HG03558 (cell line): ENCODE results near the gene PTGER1.

ENCODE experiments used
- ATAC-seq: cut with Tn5 transposase; IDR thresholded peaks from one replicate; pipeline ENCODE4 v1.9.1; 2021; ENCODE audit warnings: moderate number of reproducible peaks; ENCODE audit not compliant: unreplicated experiment; ENCODE audit errors: extremely low read depth

PTGER1 gene

DNA sequence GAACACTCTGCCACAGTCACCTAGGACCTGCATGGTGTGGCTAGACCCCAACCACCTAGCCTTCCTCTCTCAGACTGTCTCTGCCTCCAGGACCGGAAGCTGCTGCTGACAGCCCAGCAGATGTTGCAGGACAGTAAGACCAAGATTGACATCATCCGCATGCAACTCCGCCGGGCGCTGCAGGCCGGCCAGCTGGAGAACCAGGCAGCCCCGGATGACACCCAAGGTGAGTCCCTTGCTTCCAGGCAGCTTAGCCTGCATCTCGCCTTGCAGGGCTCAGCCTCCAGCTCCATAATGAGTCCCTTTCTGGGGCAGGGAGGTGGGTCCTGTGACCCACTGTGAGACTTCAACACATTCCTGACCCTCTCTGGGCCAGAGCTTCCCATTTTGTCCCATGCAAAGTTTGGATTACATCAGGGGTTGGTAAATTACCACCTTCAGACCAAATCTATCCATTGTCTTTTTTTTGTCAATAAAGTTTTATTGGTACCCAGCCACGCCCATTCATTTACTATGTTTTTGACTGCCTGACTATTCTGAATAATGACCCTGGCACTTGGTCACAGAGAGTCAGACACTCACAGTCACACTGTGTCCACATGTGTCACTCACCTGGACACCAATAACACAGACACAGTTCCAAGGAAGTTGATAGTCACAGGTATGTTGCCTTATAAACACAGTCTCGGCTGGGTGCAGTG lies 28.7 kb downstream of the PTGER1 start:
- ATAC-seq = no peak

DNA sequence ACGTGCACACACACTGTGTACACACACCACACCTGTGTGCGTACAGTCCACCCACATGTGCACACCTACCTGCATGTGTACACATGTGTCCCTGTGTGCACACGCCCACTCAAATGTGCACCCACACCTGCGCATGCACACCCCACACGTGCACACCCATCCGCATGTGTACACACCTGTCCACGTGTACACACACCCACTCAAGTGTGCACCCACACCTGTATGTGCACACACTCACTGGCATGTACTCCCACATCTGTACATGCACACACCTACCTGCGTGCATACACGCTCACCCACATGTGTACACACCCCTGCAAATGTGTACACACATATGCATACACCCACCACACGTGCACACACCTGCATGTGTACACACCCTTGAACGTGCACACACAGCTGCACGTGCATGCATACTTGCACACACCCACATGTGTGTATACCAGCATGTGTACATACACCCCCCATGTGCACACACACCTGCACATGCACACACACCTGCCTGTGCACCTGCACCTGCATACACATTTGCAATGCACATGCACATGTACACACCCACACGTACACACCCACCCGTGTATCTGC lies 31.4 kb downstream of the PTGER1 start:
- ATAC-seq = no peak

DNA sequence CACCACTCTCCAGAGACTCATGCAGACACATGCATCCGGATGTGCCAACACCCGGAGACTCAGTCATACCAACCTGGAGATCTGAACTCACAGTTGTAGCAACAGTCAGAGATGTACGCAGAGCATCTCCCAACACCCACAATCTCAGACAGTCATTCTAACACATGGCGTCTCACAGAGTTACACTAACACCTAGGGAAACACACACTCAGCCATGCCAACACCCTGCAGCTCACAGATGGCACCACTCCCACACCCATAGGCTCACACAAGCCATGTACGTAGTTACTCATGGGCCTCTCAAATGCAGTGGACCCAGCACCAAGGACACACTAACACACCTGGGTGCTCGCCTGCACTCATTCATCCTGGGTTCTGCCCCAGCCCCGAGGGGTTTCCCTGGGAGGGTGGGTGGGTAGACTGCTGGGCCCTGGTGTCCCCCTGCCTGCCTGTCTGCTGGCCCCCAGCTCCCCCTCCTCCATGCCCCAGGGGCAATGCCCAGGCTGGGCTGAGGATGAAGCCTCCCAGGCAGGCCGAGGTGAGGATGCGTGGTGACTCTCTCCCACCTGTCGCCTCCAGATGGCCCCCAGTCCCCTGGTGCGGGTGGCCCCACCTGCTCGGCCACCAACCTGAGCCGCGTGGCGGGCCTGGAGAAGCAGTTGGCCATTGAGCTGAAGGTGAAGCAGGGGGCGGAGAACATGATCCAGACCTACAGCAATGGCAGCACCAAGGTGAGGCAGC lies 32.1 kb downstream of the PTGER1 start:
- ATAC-seq = no peak

GRCh38 chr19:14441041-14441938 lies 33.9 kb downstream of the PTGER1 start:
- no peak for ATAC-seq

DNA sequence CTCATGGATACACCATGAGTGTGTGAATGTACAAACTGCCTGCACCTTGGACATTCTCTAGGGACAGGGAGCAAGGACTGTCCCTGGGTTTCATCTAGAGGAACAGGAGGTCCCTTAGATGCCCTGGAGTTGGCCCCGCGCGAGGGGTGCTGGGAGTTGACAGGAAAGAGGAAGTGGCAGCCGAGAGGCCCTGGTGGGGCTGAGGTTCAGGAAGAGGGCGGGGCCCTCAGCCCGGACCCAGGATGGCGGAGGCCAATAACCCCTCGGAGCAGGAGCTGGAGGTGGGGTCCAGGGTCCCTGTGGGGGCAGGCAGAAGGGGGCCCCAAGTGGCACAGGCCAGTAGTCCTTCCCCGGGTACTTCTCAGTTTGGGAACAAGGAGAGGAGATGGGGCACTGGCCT lies 35.1 kb downstream of the PTGER1 start:
- no peak for ATAC-seq

DNA sequence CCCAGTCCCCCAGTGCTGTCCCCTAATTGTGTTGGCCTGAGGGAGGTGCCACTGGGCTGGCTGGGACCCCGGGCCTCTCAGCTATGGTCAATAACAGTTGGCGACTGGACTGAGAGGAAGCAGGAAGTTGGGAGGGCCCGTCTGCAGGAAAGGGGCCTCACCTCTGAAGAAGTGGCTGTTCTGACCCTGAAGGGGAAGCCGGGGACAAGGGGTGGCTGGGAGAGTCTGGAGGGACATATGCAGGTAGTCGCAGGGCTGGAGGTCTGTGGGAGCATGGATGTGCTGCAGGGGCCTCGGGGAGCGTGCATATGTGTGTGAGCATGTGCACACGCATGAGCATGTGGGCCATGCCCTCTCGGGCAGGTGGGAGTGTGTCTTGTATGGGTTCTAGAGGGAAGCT lies 36.1 kb downstream of the PTGER1 start:
- ATAC-seq = no peak

DNA sequence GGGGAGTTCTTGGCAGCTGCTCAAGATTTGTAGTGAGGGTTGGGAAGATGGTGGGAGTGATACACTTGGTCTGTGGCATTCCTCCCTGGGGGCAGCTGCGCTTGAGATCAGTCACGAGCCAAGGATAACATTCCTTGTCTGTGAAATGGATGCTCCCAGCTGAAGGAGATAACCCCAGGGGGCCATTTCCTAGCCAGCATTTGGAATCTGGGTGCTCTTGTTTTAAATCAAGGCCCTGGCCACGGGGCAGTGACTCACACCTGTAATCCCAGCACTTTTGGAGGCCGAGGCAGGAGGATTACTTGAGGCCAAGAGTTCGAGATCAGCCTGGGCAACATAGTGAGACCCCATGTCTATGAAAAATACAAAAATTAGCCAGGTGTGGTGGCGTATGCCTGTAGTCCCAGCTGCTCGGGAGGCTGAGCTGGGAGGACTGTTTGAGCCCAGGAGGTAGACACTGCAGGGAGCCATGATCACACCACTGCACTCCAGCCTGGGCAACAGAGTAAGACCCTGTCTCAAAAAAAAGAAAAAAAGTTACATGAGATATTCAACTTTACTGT lies 37.5 kb downstream of the PTGER1 start:
- no peak for ATAC-seq

- ATAC-seq = no peak
Measured at GRCh38 chr19:14435320-14436050, 39.7 kb downstream of the PTGER1 start.

GRCh38 chr19:14434543-14435319 lies 40.4 kb downstream of the PTGER1 start:
- no peak for ATAC-seq

- no peak for ATAC-seq
Measured at GRCh38 chr19:14433554-14434501, 41.3 kb downstream of the PTGER1 start.

- ATAC-seq = no peak
Measured at GRCh38 chr19:14432791-14433553, 42.2 kb downstream of the PTGER1 start, which contains the start of gene PKN1. Gene PKN1 (plus strand): TSS chr19:14433306. CDS start chr19:14433522, 216 bp downstream.

- no peak for ATAC-seq
Measured at GRCh38 chr19:14430712-14431111, 44.4 kb downstream of the PTGER1 start.

DNA sequence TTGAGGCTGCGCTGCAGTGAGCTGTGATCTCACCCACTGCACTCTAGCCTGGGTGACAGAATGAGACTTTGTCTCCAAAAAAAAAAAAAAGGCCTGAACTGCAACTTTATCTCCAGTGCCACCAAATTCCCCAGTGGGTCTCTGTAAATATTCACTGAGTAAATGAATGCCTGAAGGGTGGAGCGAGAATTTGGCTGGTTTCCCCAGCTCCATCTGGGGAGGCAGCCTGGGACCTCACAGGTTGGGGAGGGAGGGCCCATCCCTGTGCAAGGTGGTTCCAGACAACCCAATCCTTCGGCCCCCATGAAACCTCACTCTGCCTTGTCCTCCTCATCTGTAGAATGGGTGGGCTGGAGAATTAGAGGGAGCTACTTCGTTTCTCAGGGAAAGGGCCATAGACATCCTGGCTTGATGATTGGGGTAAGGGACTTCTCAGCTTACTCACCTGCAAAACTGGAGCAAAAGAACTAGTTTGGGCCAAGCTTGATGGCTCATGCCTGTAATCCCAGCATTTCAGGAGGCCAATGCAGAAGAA lies 46.2 kb downstream of the PTGER1 start:
- ATAC-seq = no peak

DNA sequence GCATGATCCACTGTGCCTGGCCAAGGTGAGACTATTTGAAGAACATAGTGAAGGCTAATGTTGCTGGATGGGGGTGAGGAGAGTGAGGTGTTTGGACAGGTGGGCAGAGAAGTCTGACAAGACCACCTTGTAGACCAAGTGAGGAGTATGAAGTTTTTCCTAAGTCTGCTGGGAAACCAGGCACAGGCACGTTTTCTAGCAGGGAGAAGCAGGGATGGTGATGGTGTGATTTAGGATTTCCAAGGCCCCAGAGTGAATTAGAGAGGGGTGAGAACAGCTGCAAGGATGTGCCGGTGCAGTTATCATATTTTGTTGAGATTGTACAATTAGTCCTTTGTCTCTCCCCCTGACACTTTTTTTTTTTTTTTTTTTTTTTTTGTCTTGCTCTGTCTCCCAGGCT lies 47.7 kb downstream of the PTGER1 start:
- no peak for ATAC-seq

DNA sequence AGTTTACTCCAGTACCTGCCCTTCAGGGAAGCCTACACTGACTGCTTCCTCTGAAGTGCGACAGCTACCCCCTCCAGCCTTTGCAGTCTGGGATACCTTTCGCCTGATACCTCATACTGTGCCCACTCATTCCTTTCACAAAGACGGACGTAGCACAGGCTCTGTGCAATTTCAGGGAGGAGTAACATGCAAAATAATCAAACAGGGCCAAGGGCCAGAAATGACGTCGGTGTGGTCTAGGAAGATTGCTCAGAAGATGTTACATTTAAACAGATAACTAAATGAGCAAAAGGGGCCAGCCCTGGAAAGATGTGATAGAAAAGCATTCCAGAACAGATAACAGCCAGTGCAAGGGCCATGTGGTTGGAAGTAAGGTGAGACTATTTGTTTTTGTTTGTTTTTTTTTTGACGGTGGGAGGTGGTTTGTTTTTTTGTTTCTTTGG lies 49.4 kb downstream of the PTGER1 start:
- ATAC-seq = no peak
